Colonic mucosa (tissue), 4 donors: ENCODE results near the gene ENO1. TPM values are rescaled to one million over a fixed set of nuclear protein-coding genes. Genes with fewer than 3 reads are reported as not detected.

Experiments used
- DNase-seq: peaks from one replicate; pipeline ENCODE4 v3.0.0-alpha.2; 2020
- H3K27ac ChIP-seq: fragments of 200-600 bp; one replicate; pipeline ENCODE4 v1.8.0; 2021
- H3K27me3 ChIP-seq: fragments of 200-600 bp; one replicate; pipeline ENCODE4 v1.8.0; 2021
- H3K36me3 ChIP-seq: fragments of 200-600 bp; one replicate; pipeline ENCODE4 v1.8.0; 2021
- H3K4me1 ChIP-seq: fragments of 200-600 bp; one replicate; pipeline ENCODE4 v1.8.0; 2021; ENCODE audit warnings: mild to moderate bottlenecking
- H3K4me3 ChIP-seq: fragments of 200-600 bp; one replicate; pipeline ENCODE4 v1.8.0; 2021
- H3K9ac ChIP-seq, 2 donors: one replicate each; pipeline ENCODE4 v1.7.0; 2013; ENCODE audit warnings: control low read depth in 2 of 2, low read depth in 2 of 2, low read length in 2 of 2
- H3K9me3 ChIP-seq: fragments of 200-600 bp; one replicate; pipeline ENCODE4 v1.8.0; 2021
- CTCF ChIP-seq: fragments of 200-600 bp; IDR thresholded peaks from one replicate; pipeline ENCODE4 v1.8.0; 2022; ENCODE audit warnings: antibody characterized with exemption, mild to moderate bottlenecking
- intact Hi-C: fragments of 100-400 bp; cut with DNase I; formaldehyde crosslinking; loops from one replicate; pipeline ENCODE4 v1.14.1; 2022
- total RNA-seq, 2 donors: library from RNA; stranded (reverse); fragmentation: NEBNext Ultra II Directional in 1 of 2; extraction: Animal tissue kit (Norgen Biotek cat#: 25700) in 1 of 2; gene quantifications; one replicate each; pipeline ENCODE4 v1.2.1, GENCODE V29; 2021
- donor health status: healthy.
- donor health status: DM: no; HTN: no; CAD: no.
- donor health status: DM: no; HTN: no; CAD: no.

Gene ENO1
- total RNA-seq, 2 donors from 2014 or later, result 982 to 1,067 TPM

DNA sequence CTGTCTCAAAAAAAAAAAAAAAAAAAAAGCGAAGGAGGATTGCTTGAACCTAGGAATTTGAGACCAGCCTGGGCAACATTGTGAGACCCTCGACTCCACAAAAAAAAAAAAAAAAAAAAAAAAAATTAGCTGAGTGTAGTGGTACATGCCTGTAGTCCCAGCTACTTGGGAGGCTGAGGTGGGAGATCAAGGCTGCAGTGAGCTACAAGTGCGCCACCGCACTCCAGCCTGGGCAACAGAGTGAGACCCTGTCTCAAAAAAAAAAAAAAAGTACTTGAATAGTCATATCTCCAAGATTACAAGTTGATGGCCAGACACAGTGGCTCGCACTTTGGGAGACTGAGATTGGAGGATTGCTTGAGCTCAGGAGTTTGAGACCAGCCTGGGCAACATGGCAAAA lies 27.4 kb downstream of the ENO1 start:
- no peak overlapping the region for H3K27ac ChIP-seq
- H3K9ac ChIP-seq, result no peak overlapping the region
- no peak for DNase-seq
- no peak for TF ChIP-seq CTCF
- intact Hi-C loops, result no loop called here
- no peaks in the 10 kb centered on the region for H3K27me3 ChIP-seq
- H3K4me3 ChIP-seq, result no peak overlapping the region
- H3K4me1 ChIP-seq, result no peaks in the 10 kb centered on the region
- no peaks in the 10 kb centered on the region for H3K9me3 ChIP-seq
- no peaks in the 10 kb centered on the region for H3K36me3 ChIP-seq

DNA sequence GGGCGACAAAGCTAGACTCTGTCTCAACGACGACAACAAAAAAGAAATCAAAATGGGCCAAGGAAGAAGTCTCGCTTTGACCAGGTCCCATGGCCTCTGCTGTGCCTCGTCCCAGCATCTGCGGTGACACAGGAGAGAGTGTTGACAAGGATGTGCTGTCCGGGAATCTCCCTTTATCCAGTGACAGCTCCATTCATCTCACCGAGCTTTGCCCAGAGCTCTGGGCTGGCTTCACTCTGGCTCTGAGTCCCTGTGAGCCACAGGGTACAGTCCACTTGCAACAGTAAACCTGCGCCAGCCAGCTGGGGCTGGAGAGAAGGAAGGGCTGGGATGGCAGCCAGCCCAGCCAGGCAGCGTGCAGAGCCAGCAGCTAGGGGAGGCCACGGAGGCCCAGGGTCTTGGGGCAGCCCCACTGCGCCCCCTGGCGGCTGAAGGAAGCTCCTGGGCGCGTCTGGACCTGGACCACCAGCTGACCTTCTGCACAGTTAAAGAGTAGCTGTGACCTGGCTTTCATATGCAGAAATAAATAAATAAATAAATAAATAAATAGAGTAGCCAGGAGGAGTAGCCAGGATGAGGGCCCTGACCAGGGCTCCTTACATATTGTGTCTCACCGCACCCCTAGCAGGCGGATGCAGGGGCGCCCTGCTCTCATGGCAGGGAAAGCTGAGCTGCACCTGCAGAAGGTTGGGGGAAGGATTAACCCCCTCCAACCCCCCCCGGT lies 29.7 kb downstream of the ENO1 start:
- H3K27ac ChIP-seq, result no peak overlapping the region
- H3K9ac ChIP-seq, result peak overlapping the region in 1 of 2 donors; percentile 26
- H3K4me1 ChIP-seq, result no peaks in the 10 kb centered on the region
- intact Hi-C loops, result loop anchor here (2.0 to 10.0 kb wide), 2 partner anchors 134 to 288 kb away; no protein-coding TSS in a partner anchor
- no peaks in the 10 kb centered on the region for H3K27me3 ChIP-seq
- H3K9me3 ChIP-seq, result no peaks in the 10 kb centered on the region
- no peak overlapping the region for H3K4me3 ChIP-seq
- H3K36me3 ChIP-seq, result no peaks in the 10 kb centered on the region
- TF ChIP-seq CTCF, result peak; percentile 94
- peak; percentile 93 for DNase-seq

DNA sequence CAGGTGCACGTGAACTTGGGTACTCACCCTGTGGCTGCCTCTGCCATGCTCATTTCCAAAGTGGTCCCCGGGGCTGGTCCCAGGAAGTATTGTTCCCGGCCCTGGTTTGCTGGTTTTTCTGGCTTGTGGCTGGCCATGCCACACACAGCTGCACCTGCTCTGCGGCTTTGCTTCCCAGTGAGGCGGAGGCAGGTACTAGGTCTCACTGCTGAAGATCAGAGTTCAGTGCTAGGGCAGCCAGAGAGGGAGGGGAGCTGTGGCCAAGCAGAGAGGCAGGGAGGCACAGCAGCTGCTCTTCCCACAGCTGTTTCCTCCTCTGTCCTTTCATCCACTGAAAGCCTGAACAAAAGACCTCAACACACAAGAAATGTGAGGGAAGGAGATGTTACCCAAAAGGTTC lies 30.5 kb downstream of the ENO1 start:
- H3K27me3 ChIP-seq, result no peaks in the 10 kb centered on the region
- no peak overlapping the region for H3K4me3 ChIP-seq
- H3K9ac ChIP-seq, result peak overlapping the region; percentile 14 to 27
- no peaks in the 10 kb centered on the region for H3K36me3 ChIP-seq
- H3K27ac ChIP-seq, result no peak overlapping the region
- no peak for TF ChIP-seq CTCF
- H3K4me1 ChIP-seq, result no peaks in the 10 kb centered on the region
- intact Hi-C loops, result loop anchor here (2.0 to 10.0 kb wide), 2 partner anchors 133 to 287 kb away; no protein-coding TSS in a partner anchor
- DNase-seq, result peak; percentile 65
- no peaks in the 10 kb centered on the region for H3K9me3 ChIP-seq

DNA sequence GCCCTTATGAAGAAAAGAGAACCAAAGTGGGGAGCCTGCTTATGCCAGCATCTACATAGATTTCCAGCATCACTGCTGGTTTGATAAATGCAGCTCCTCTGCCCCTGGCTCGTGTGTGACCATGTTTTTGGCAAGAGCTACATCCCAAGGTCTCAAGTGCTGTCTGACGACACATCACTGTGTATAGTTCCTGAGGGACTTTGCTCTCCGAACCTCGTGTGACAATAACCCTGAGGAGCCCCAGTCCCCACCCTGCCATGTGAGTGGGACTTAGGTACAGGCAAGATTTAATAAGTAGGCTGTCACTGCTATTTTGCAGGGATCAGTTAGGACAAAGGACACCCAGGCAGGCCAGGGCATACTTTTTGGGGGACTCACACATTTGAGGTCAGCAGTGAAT lies 32.2 kb downstream of the ENO1 start:
- Histone ChIP-seq H3K27ac (no peak overlapping the region), H3K36me3 (no peaks in the 10 kb centered on the region), H3K4me3 (no peak overlapping the region), H3K27me3 (no peaks in the 10 kb centered on the region), H3K4me1 (no peaks in the 10 kb centered on the region), H3K9me3 (no peaks in the 10 kb centered on the region), H3K9ac (no peak overlapping the region)
- TF ChIP-seq CTCF, result no peak
- DNase-seq, result no peak
- intact Hi-C loops, result loop anchor here (10.0 kb wide), 1 partner anchor 131 kb away; no protein-coding TSS in a partner anchor

DNA sequence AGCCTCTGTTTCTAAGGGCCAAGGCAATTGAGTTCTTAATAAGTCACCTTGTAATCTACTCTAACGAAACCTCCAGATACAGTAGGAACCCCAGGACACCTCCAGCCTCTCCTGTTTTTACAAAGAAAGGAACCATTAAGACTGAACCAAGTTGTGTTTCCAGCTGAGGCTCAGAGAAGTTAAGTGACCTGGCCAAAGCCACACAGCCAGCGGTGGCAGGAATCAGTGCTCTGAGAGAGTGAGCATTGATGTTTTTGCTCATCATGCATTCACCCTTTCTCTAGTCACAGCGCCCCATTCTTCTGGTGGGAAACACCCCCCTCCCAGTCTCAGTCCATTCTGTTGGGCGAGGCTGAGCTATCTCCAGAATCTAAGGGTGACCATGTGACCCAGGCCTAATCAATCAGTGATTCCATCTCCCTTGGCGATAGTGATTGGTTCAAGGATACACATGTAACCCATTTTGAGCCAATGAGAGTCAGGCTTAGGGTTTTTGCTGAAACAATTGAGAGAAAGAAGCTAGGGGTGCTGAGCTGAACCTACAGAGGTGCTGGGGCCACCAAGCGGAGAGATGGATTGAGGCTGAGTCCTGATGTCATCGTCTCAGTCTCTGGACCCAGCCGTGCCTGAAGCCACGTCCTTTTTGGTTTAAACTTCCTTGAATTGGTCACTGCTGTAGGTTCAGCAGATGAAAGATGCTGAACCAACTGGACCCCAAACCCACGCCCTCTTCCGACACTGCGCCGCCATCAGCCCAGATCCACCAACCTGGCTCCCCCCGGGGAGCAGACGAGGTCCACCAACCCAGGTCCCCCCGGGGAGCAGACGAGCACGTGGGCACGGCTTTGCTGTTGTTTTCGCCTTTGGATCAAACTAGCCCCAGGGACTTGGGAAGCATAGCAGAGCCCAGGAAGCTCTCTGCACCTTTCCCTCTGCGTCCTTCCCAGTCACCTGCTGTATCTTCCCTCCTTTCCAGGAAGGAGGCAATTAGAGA lies 33.1 kb downstream of the ENO1 start:
- Histone ChIP-seq H3K9ac (no peak overlapping the region), H3K27me3 (no peaks in the 10 kb centered on the region), H3K4me3 (no peak overlapping the region), H3K9me3 (no peaks in the 10 kb centered on the region), H3K27ac (no peak overlapping the region), H3K36me3 (no peaks in the 10 kb centered on the region), H3K4me1 (no peaks in the 10 kb centered on the region)
- intact Hi-C loops, result loop anchor here (10.0 kb wide), 1 partner anchor 131 kb away; no protein-coding TSS in a partner anchor
- TF ChIP-seq CTCF, result no peak
- DNase-seq, result no peak
